Esophagus muscularis mucosa (tissue), 4 donors: Measurements from ENCODE around the gene CPLX1.

Experiments used
- EP300 ChIP-seq: sonication (generic); formaldehyde crosslinking; IDR thresholded peaks from one replicate; pipeline ENCODE4 v1.6.1; 2017; ENCODE audit warnings: antibody characterized with exemption
- POLR2AphosphoS5 ChIP-seq, 2 donors: sonication (generic); formaldehyde crosslinking; IDR thresholded peaks; one replicate each; pipeline ENCODE4 v1.6.1; 2017; ENCODE audit warnings: antibody characterized with exemption in 2 of 2
- TF ChIP-seq, protein P1 (sequence below), 3 experiments: fragments of 200-600 bp in 2 of 3; fragments of 450-650 bp in 1 of 3; sonication (generic) in 2 of 3; IDR thresholded peaks; one replicate each; pipeline ENCODE4 v1.5.1; 2017 to 2019; ENCODE audit warnings: antibody characterized with exemption in 3 of 3, mild to moderate bottlenecking in 2 of 3, moderate library complexity in 1 of 3

DNA sequence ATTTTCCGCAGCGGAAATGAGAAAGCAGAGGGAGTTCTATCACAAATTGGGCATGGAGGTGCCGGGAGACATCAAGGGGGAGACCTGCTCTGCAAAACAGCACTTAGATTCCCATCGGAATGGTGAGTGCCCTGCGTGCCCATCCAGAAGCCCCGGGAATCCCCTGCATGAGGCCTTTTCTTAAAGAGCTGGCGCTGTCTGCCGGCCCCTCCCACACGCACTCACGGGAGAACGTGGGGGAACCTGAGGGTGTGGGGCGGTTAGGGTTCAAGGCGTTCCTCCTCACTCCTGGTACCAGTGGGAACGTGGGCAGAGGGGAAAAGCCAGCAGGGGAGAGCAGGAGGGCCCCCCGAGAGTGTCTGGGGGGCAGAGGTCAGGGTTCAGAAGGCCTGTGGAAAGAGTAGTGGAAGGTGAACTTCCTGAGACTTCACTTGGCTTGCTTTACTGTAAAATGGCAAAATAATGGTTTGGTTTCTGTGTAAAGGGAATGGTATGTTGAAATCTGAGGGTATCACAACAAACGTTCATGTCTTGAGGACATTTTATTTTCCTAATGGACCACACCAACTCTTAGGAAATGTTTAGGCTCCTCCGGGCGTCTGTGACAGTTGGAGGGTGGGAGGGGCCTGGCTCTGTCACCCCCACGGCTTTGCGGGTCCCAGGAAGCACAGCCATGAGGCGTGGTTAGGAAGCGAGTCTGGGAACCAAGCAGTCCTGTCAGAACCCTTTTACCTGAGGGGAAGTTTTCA, 82.3 kb downstream of the CPLX1 start:
- TF ChIP-seq, protein P1, sequence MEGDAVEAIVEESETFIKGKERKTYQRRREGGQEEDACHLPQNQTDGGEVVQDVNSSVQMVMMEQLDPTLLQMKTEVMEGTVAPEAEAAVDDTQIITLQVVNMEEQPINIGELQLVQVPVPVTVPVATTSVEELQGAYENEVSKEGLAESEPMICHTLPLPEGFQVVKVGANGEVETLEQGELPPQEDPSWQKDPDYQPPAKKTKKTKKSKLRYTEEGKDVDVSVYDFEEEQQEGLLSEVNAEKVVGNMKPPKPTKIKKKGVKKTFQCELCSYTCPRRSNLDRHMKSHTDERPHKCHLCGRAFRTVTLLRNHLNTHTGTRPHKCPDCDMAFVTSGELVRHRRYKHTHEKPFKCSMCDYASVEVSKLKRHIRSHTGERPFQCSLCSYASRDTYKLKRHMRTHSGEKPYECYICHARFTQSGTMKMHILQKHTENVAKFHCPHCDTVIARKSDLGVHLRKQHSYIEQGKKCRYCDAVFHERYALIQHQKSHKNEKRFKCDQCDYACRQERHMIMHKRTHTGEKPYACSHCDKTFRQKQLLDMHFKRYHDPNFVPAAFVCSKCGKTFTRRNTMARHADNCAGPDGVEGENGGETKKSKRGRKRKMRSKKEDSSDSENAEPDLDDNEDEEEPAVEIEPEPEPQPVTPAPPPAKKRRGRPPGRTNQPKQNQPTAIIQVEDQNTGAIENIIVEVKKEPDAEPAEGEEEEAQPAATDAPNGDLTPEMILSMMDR (IDR thresholded peaks at IDR 0.05), result no peak
- TF ChIP-seq POLR2AphosphoS5 (IDR thresholded peaks at IDR 0.05) (no peak), EP300 (no peak)
